ENCODE data around the gene PTPDC1. TPM values are rescaled to one million over a fixed set of nuclear protein-coding genes. Genes with fewer than 3 reads are reported as not detected.
"Not testable (repeated sequence)": the region's sequence is repeated elsewhere in the genome, so short reads cannot be mapped to it uniquely, and the experiment has no call there.

Gene PTPDC1
- total and polyA plus RNA-seq, 8 donors = 2.8 to 45.0 (median 8.5) TPM

- H3K27me3 ChIP-seq = no peaks in the 10 kb centered on the region
- peaks cover 0 to 9% (median 0%) of the 10 kb centered on the region in 4 donors for H3K4me1 ChIP-seq
- 75 to 82% (median 77%) methylated on average over 2 of the region's 2 CpGs for WGBS, 5 donors
- H3K36me3 ChIP-seq = no peaks in the 10 kb centered on the region
- no peak overlapping the region for H3K4me3 ChIP-seq
- H3K27ac ChIP-seq = no peak overlapping the region
- intact Hi-C loops (cut with DNase I; ENCODE audit: low total_unique reads) = no loop called here
- no peak for DNase-seq
- no peak for TF ChIP-seq EP300 (IDR thresholded peaks at IDR 0.05)
- no peak for TF ChIP-seq POLR2AphosphoS5 (IDR thresholded peaks at IDR 0.05)
- no peak for TF ChIP-seq POLR2A (IDR thresholded peaks at IDR 0.05)
- TF ChIP-seq CTCF (IDR thresholded peaks at IDR 0.05) = no peak
- H3K9me3 ChIP-seq = no peaks in the 10 kb centered on the region
Measured at GRCh38 chr9:94111446-94111845, 27.2 kb downstream of the PTPDC1 start.

DNA sequence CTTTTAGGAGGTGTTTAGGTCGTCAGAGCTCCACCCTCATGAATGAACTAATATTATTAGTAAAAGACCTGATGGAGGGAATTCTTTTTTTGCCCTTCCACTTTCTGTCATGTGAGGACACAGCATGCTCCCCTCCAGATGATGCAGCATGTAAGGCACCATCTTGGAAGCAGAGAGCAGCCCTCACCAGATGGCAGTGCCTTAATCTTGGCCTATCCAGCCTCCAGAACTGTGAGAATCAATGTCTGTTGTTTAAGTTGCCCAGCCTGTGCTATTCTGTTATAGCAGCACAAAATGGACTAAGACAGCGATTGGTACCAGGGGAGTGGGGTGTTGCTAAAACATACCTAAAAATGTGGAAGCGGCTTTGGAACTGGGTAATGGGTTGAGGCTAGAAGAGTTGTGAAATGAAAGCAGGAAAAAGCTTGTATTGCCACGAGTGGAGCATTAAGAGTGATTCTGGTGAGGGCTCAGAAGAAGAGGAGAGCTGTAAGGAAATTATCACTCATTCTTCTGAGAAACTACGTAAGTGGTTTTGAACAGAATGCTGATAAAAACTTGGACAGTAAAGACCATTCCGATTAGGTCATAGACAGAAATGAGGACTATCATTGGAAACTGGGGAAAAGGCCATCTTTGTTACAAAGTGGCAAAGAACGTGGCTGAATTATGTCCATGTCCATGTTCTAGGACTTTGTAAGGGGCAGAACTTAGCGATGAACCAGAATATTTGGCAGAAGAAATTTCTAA, 28.6 kb downstream of the PTPDC1 start:
- no peak for DNase-seq
- Histone ChIP-seq H3K9me3 (no peaks in the 10 kb centered on the region), H3K4me3 (no peak overlapping the region), H3K27ac (no peak overlapping the region), H3K36me3 (no peaks in the 10 kb centered on the region), H3K4me1 (peaks cover 0 to 9% (median 0%) of the 10 kb centered on the region in 4 donors), H3K27me3 (no peaks in the 10 kb centered on the region)
- TF ChIP-seq POLR2AphosphoS5 (IDR thresholded peaks at IDR 0.05) (no peak), CTCF (IDR thresholded peaks at IDR 0.05) (no peak), POLR2A (IDR thresholded peaks at IDR 0.05) (no peak), EP300 (IDR thresholded peaks at IDR 0.05) (no peak)
- WGBS, 5 donors = 84 to 91% (median 90%) methylated on average over 8 of the region's 8 CpGs
- intact Hi-C loops (cut with DNase I; ENCODE audit: low total_unique reads) = no loop called here

DNA sequence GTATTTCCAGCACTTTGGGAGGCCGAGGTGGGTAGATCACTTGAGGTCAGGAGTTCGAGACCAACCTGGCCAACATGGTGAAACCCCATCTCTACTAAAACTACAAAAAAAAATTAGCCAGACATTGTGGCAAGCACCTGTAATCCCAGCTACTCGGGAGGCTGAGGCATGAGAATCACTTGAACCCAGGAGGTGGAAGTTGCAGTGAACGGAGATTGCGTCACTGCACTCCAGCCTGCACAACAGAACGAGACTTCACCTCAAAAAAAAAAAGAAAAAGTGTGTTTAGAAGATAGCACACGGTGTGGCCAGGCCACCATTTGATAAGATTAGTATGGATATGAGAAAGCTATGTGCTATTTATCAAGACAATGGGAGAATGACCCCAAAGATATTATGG, 35.8 kb downstream of the PTPDC1 start:
- Histone ChIP-seq H3K9me3 (peaks cover 0 to 11% (median 2%) of the 10 kb centered on the region in 4 donors), H3K36me3 (peaks cover 0 to 30% (median 0%) of the 10 kb centered on the region in 4 donors)
- H3K4me3 ChIP-seq; H3K4me1 ChIP-seq; intact Hi-C loops (cut with DNase I; ENCODE audit: low total_unique reads); H3K27ac ChIP-seq; H3K27me3 ChIP-seq; DNase-seq: not testable (repeated sequence)
- 74 to 85% (median 78%) methylated on average over 7 of the region's 7 CpGs for WGBS, 5 donors

GRCh38 chr9:94120854-94121376, 36.7 kb downstream of the PTPDC1 start:
- TF ChIP-seq POLR2A (IDR thresholded peaks at IDR 0.05) = no peak
- TF ChIP-seq POLR2AphosphoS5 (IDR thresholded peaks at IDR 0.05) = no peak
- TF ChIP-seq CTCF (IDR thresholded peaks at IDR 0.05) = no peak
- Histone ChIP-seq H3K27me3 (no peaks in the 10 kb centered on the region), H3K4me1 (no peaks in the 10 kb centered on the region), H3K36me3 (peaks cover 0 to 30% (median 0%) of the 10 kb centered on the region in 4 donors), H3K9me3 (peaks cover 0 to 19% (median 6%) of the 10 kb centered on the region in 4 donors), H3K27ac (no peak overlapping the region), H3K4me3 (no peak overlapping the region)
- DNase-seq = no peak
- intact Hi-C loops (cut with DNase I; ENCODE audit: low total_unique reads) = no loop called here
- WGBS, 5 donors = 93 to 100% (median 98%) methylated on average over 5 of the region's 5 CpGs

GRCh38 chr9:94126844-94127243, 42.6 kb downstream of the PTPDC1 start:
- H3K27ac ChIP-seq = no peak overlapping the region
- WGBS, 5 donors = 89 to 100% (median 97%) methylated on average over 1 of the region's 1 CpG
- no peak for TF ChIP-seq POLR2A (IDR thresholded peaks at IDR 0.05)

More at GRCh38 chr9:94126844-94127243, 42.6 kb downstream of the PTPDC1 start:
- no peaks in the 10 kb centered on the region for H3K4me1 ChIP-seq
- intact Hi-C loops (cut with DNase I; ENCODE audit: low total_unique reads) = no loop called here
- no peaks in the 10 kb centered on the region for H3K27me3 ChIP-seq
- H3K9me3 ChIP-seq = peaks cover 3 to 44% (median 30%) of the 10 kb centered on the region in 4 donors
- H3K4me3 ChIP-seq = no peak overlapping the region
- peaks cover 0 to 23% (median 0%) of the 10 kb centered on the region in 4 donors for H3K36me3 ChIP-seq
- no peak for DNase-seq
